Activated CD8-positive, alpha-beta T cell treated with anti-CD3 and anti-CD28 coated beads for 36 hours (primary cell): Measurements from ENCODE around the gene S100A16. TPM values are rescaled to one million over a fixed set of nuclear protein-coding genes. Genes with fewer than 3 reads are reported as not detected.

ENCODE experiments used
- ATAC-seq: fragments of 200-7000 bp; cut with Tn5 transposase; one replicate; pipeline ENCODE4 v1.10.0; 2021; ENCODE audit warnings: mild to moderate bottlenecking, moderate library complexity
- CTCF ChIA-PET: fragments of 350-600 bp; sonication (Branson Sonifier 250); formaldehyde crosslinking; loops from one replicate; lab custom pipeline; 2021; ENCODE audit warnings: antibody characterized with exemption; lab: Charles Lee
- POLR2A ChIA-PET: fragments of 350-600 bp; sonication (Branson Sonifier 250); formaldehyde crosslinking; loops from one replicate; lab custom pipeline; 2021; ENCODE audit warnings: antibody characterized with exemption; lab: Charles Lee
- DNase-seq: peaks from one replicate; pipeline ENCODE4 v3.0.0-alpha.2; 2020
- H3K27ac Mint-ChIP-seq: one replicate; pipeline ENCODE4 v1.8.0; 2021; ENCODE audit warnings: mild to moderate bottlenecking, mixed read lengths
- H3K27me3 Mint-ChIP-seq: one replicate; pipeline ENCODE4 v1.8.0; 2021; ENCODE audit warnings: mixed read lengths
- H3K36me3 Mint-ChIP-seq: one replicate; pipeline ENCODE4 v1.8.0; 2021; ENCODE audit warnings: low read depth, mixed read lengths
- H3K4me1 Mint-ChIP-seq: one replicate; pipeline ENCODE4 v1.8.0; 2021; ENCODE audit warnings: low read depth, mixed read lengths
- H3K4me3 Mint-ChIP-seq: one replicate; pipeline ENCODE4 v1.8.0; 2021; ENCODE audit warnings: mild to moderate bottlenecking, moderate library complexity, mixed read lengths
- H3K9me3 Mint-ChIP-seq: one replicate; pipeline ENCODE4 v1.8.0; 2021; ENCODE audit warnings: mixed read lengths
- CTCF ChIP-seq: fragments of 200-600 bp; IDR thresholded peaks from one replicate; pipeline ENCODE4 v1.8.0; 2022; ENCODE audit warnings: antibody characterized with exemption, mild to moderate bottlenecking
- intact Hi-C: fragments of 100-400 bp; cut with micrococcal nuclease; formaldehyde crosslinking; loops from one replicate; pipeline ENCODE4 v1.10.0; 2022
- total RNA-seq, 2 experiments: library from RNA; stranded (reverse); gene quantifications; one replicate each; pipeline ENCODE4 v1.2.3, GENCODE V29; 2021

The S100A16 gene
- total RNA-seq, 2 experiments from 2014 or later = not detected

- Mint-ChIP-seq H3K27ac (peak overlapping the region; percentile 99), H3K4me1 (peaks cover 48% of the 10 kb centered on the region), H3K9me3 (peaks cover 4% of the 10 kb centered on the region), H3K36me3 (peaks cover 55% of the 10 kb centered on the region), H3K4me3 (peak overlapping the region; percentile 100), H3K27me3 (no peaks in the 10 kb centered on the region)
- ChIA-PET POLR2A (interaction anchor here (0.7 to 6.3 kb wide), 6 partner anchors 9 to 506 kb away, joined by 4 to 72 read pairs (median 26); partner anchors contain the start of genes ILF2 and SNAPIN), CTCF (interaction anchor here (1.2 kb wide), 1 partner anchor 68 kb away, joined by 3 read pairs; no protein-coding TSS in a partner anchor)
- TF ChIP-seq CTCF = no peak
- no peak for ATAC-seq
- DNase-seq = no peak
- intact Hi-C loops = no loop called here
These were observed 23.4 kb upstream of the S100A16 start for GRCh38 chr1:153636312-153636711.

- Mint-ChIP-seq H3K36me3 (peaks cover 52% of the 10 kb centered on the region), H3K9me3 (peaks cover 4% of the 10 kb centered on the region), H3K4me1 (peaks cover 48% of the 10 kb centered on the region), H3K4me3 (peak overlapping the region; percentile 100), H3K27ac (peak overlapping the region; percentile 99), H3K27me3 (no peaks in the 10 kb centered on the region)
- DNase-seq (no peak), ATAC-seq (no peak)
- intact Hi-C loops = no loop called here
- ChIA-PET POLR2A (interaction anchor here (0.7 to 6.3 kb wide), 8 partner anchors 11 to 506 kb away, joined by 4 to 72 read pairs (median 26); partner anchors contain the start of genes ILF2, S100A6 and SNAPIN), CTCF (interaction anchor here (1.2 to 3.1 kb wide), 4 partner anchors 8 to 125 kb away, joined by 3 to 19 read pairs (median 16); partner anchors contain the start of gene S100A14)
- no peak for TF ChIP-seq CTCF
These were observed 22.9 kb upstream of the S100A16 start for GRCh38 chr1:153635872-153636271.

GRCh38 chr1:153633754-153634665 lies 21.1 kb upstream of the S100A16 start, which contains the start of gene CHTOP:
Gene CHTOP, plus strand, starts transcription at chr1:153634066. Its CDS starts 2,523 bp downstream, at chr1:153636589.
- DNase-seq (peak; percentile 98), ATAC-seq (peak; percentile 95)
- peaks cover 4% of the 10 kb centered on the region for H3K9me3 Mint-ChIP-seq
- H3K4me1 Mint-ChIP-seq = peaks cover 45% of the 10 kb centered on the region
- H3K4me3 Mint-ChIP-seq = peak within 1 kb of the TSS; percentile 100
- TF ChIP-seq CTCF = no peak
- intact Hi-C loops = no loop called here
- CTCF ChIA-PET = interaction anchor here (0.7 to 3.1 kb wide), 18 partner anchors 10 to 353 kb away, joined by 3 to 19 read pairs (median 6); partner anchors contain the start of genes NPR1, RAB13, S100A14 and S100A6
- H3K27ac Mint-ChIP-seq = peak within 1 kb of the TSS; percentile 99
- peaks cover 42% of the 10 kb centered on the region for H3K36me3 Mint-ChIP-seq
- POLR2A ChIA-PET = interaction anchor here (0.6 to 4.5 kb wide), 24 partner anchors 10 to 356 kb away, joined by 3 to 64 read pairs (median 5); partner anchors contain the start of genes ILF2, RPS27, S100A4 and S100A6
- no peaks in the 10 kb centered on the region for H3K27me3 Mint-ChIP-seq

GRCh38 chr1:153633161-153633753 lies 20.3 kb upstream of the S100A16 start:
- no peak for ATAC-seq
- ChIA-PET CTCF (interaction anchor here (1.0 to 3.1 kb wide), 14 partner anchors 11 to 353 kb away, joined by 3 to 19 read pairs (median 6); partner anchors contain the start of genes NPR1, RAB13, S100A14 and S100A6), POLR2A (interaction anchor here (0.9 to 4.5 kb wide), 17 partner anchors 10 to 140 kb away, joined by 3 to 64 read pairs (median 5); partner anchors contain the start of genes ILF2, S100A4, S100A6 and SNAPIN)
- peaks cover 37% of the 10 kb centered on the region for H3K36me3 Mint-ChIP-seq
- peaks cover 41% of the 10 kb centered on the region for H3K4me1 Mint-ChIP-seq
- TF ChIP-seq CTCF = no peak
- DNase-seq = no peak
- peaks cover 4% of the 10 kb centered on the region for H3K9me3 Mint-ChIP-seq
- H3K4me3 Mint-ChIP-seq = peak overlapping the region; percentile 100
- intact Hi-C loops = no loop called here
- peak overlapping the region; percentile 99 for H3K27ac Mint-ChIP-seq
- no peaks in the 10 kb centered on the region for H3K27me3 Mint-ChIP-seq
